ENCODE data around the gene ELOF1.

DNA sequence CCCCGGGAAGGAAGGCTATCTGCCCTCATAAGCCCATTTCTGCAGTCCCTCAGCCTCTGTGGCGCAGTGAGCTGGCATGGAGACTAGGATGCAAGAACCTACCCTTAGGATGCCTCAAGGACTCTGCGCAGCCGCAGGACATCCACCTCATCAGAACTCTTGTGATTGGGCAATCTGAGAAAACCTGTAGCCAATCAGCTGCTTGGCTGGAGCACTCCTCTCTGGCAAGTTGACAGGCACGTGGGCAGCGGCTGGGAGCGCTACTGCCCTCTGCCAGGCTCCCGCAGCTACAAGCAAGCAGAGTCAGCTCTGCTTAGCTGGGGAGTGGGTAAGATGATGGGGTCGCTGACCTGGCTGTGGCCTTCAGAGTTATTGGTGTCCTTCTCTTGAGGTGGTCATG lies 28.6 kb downstream of the ELOF1 start:
- TF ChIP-seq GATA2 (IDR thresholded peaks at IDR 0.05; ENCODE audit: low read depth, low read length), result no peak
- no peak for TF ChIP-seq GATA3 (IDR thresholded peaks at IDR 0.05; ENCODE audit: low read depth, low read length)
